T-helper 1 cell treated with Interleukin-12 subunit alpha and Interleukin-12 subunit beta and Interleukin-4 antibody, amounts not matched to agents 30 ng/mL and 1 ng/mL, for 36 hours (primary cell): ENCODE results near the gene OR13C3. TPM values are rescaled to one million over a fixed set of nuclear protein-coding genes. Genes with fewer than 3 reads are reported as not detected.

Experiments used
- total RNA-seq: library from RNA; stranded (reverse); gene quantifications from 2 replicates; pipeline ENCODE4 v1.2.3, GENCODE V29; 2022

The OR13C3 gene
- total RNA-seq, 1 donor from 2014 or later: not detected

Other genes with a start within 250 kb of the OR13C3 start
- not detected in 2 replicates for gene OR13F1, start 32.6 kb downstream of the OR13C3 start, total RNA-seq
- gene OR13C4, start 9.6 kb downstream of the OR13C3 start, total RNA-seq: not detected in 2 replicates
- gene OR13C8, start 32.3 kb upstream of the OR13C3 start, total RNA-seq: not detected in 2 replicates
- not detected in 2 replicates for gene OR13C5, start 62.6 kb upstream of the OR13C3 start, total RNA-seq
- not detected in 2 replicates for gene OR13C2, start 68.8 kb upstream of the OR13C3 start, total RNA-seq
- not detected in 2 replicates for gene OR13C9, start 81.3 kb upstream of the OR13C3 start, total RNA-seq
- not detected in 2 replicates for gene OR13D1, start 157.7 kb upstream of the OR13C3 start, total RNA-seq
- gene NIPSNAP3A, start 210.8 kb upstream of the OR13C3 start, total RNA-seq: 11.2 and 15.0 TPM in 2 replicates
- 0.34 and 0.56 TPM in 2 replicates for gene NIPSNAP3B, start 227.3 kb upstream of the OR13C3 start, total RNA-seq